ENCODE results near the gene RFXANK. TPM values are rescaled to one million over a fixed set of nuclear protein-coding genes. Genes with fewer than 3 reads are reported as not detected.

Gene RFXANK
- total RNA-seq, 1 donor from 2014 or later: 50.6 TPM

DNA sequence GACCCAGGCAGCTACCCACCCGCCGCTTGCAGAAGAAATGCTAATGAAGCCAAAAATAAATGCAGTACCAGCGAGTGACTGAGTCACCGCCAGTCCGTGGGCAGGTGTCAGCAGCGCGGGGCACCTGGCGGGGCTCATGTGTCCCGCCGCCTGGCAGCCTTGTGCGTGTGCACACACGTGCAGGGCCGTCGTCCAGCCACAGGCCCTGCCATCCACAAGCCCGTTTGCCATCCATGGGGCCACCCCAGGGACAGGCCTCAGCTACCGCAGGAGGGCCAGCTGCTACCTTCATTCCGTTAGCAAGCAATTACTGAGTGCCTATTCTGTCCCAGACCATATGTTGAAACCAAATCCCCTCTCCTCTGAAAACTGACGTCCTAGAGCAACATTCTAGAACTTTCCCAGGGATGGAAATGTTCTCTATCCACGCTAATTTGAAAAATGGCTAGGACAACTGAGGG lies 40.2 kb downstream of the RFXANK start:
- no peak for DNase-seq (ENCODE audit: low spot score)

DNA sequence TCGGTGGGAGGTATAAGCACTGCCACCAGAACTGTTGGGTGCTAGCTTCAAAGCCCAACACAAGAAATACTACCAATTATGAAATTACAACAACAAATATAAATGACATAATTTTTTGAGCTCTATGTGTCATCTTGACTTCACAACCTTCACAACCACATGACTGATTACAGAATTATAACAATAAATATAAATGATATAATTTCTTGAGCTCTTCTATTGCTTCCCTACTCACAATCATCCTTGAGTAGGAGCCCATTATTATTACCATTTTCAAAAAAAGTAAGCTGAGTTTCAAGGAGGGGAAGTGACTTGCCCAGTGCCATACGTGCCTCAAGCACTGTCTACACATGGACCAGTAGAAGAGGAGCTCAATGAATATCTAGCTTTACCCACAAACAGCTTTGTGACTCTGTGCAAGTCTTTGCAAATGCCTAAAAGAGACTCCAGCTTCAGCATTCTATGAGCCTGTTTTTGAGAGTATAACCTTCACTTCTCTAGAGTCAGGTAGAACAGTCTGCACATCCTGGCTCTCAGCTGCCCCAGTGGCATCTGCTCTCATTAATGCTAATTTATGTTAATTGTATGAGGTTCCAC lies 42.3 kb downstream of the RFXANK start:
- no peak for DNase-seq (ENCODE audit: low spot score)

DNA sequence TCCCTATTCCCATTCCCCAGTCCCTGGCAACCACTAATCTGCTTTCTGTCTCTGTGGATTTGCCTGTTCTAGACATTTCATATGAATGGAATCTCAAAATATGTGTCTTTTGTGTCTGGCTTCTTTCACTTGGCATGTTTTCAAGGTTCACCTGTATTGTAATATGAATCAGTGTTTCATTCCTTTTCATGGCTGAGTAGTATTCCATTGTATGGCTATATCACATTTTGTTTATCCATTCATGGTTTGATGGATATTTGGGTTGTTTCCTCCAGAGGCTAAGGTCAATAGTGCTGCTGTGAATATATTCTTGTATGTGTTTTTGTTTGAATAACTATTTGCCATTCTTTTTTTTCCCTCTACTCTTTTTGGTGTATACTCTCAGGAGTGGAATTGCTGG lies 44.1 kb downstream of the RFXANK start:
- no peak for DNase-seq (ENCODE audit: low spot score)

DNA sequence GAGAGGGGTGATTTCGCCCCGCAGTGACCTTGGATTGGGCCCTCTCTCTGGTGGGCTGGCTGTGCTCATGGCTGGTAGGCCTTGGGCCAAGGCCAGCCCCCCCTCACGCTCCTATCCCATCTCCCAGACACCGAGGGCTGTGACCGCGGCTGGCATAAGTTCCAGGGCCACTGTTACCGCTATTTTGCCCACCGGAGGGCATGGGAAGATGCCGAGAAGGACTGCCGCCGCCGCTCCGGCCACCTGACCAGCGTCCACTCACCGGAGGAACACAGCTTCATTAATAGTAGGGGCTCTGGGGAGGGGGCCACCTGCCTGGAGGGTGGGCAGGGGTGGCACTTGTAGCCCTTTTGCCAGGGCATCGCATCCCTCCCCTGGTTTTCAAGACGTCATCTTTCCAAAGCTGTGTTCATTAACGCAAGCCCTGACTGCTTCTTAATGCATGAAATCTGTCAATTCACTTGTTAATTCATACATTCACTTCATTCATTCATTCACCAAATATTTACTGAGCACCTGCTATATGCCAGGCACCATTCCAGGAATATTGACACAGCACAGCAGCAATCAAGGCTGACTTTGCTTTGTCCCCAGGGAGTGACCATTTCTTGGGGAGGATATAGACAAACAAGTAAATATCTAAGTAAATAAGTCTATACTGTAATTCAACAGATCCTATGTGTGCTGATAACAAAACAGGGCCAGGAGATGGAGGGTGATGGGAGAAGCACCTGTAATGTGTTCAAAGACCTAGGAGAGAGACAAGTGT lies 46.3 kb downstream of the RFXANK start:
- DNase-seq (ENCODE audit: low spot score): no peak

DNA sequence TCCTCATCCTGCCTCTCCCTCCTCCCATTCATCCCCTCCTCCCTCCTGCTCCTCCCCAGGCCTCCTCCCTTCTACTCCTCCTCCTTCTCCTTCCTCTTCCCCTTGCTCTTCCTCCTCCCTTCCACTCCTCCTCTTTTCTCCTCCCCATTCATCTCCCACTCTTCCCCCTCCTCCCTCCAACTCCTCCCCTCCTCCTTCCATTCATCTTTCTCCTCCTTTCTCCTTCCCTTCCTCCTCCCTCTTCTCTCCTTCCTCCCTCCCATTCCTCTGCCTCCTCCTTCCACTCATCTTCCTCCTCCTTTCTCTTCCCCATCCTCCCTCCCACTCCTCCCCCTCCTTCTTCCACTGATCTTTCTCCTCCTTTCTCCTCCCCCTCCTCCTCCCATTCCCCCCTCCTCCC lies 47.6 kb downstream of the RFXANK start:
- DNase-seq (ENCODE audit: low spot score): no peak

DNA sequence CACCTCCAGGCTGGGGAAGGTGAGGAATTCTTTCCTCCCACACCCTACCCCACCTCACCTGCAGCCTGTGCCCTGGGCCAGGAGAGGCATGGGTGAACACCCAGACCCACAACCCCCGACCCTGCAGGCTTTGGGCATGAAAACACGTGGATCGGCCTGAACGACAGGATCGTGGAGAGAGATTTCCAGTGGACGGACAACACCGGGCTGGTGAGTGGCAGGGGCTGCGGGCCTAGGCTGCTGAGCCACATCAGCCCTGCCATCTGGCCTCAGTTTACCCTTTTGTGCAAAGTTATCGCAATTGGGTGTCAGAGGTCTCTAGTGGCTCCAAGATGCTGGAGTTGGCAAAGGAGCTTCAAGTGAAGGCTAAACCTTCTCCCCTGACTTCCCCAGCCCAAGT lies 48.4 kb downstream of the RFXANK start:
- DNase-seq (ENCODE audit: low spot score): no peak

DNA sequence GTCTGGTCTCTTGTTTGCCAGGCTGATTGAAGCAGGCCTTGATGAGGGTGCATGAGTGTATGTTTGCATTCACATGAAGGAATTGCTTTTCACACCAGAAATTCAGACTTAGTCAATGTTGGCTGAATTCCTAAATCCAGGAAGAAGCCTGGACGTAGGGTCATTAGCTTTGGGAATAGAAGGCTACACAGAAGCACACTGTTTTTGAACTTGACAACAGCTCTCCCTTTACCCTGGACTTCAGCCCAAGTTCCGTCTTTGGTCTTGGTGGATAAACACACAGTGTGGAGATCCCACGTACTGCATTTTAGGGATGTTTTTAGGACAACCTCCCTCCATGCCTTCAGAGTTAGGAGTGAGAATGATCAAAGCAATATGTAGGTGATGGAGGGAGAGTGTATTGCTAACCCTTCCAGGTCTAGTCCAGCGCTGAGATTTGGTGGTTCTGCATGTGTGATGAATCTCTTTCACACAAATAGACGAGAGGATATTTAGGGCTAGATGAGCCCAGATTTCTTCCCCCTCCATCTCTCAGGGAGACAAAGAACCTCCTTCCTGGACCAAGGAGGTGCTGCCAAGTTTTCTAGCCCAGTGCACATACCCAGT lies 58.2 kb downstream of the RFXANK start:
- DNase-seq (ENCODE audit: low spot score): no peak

Other genes with a start within 250 kb of the RFXANK start
- gene SUGP2, start 158.7 kb upstream of the RFXANK start, total RNA-seq: 99.6 TPM
- 42.2 TPM for gene ARMC6, start 158.7 kb upstream of the RFXANK start, total RNA-seq
- gene SLC25A42, start 128.3 kb upstream of the RFXANK start, total RNA-seq: 19.6 TPM
- 25.3 TPM for gene TMEM161A, start 53.8 kb upstream of the RFXANK start, total RNA-seq
- gene MEF2B, start 22.0 kb upstream of the RFXANK start, total RNA-seq: 4.4 TPM
- 58.0 TPM for gene BORCS8, start 106 bp upstream of the RFXANK start, total RNA-seq
- 24.1 TPM for gene NR2C2AP, start 11.2 kb downstream of the RFXANK start, total RNA-seq
- gene NCAN, start 19.7 kb downstream of the RFXANK start, total RNA-seq: not detected
- 1.8 TPM for gene TM6SF2, start 81.0 kb downstream of the RFXANK start, total RNA-seq
- 51.8 TPM for gene SUGP1, start 128.3 kb downstream of the RFXANK start, total RNA-seq
- 87.4 TPM for gene MAU2, start 128.6 kb downstream of the RFXANK start, total RNA-seq
- 92.7 TPM for gene GATAD2A, start 213.4 kb downstream of the RFXANK start, total RNA-seq